Measurements from ENCODE around the gene IFT88. TPM values are rescaled to one million over a fixed set of nuclear protein-coding genes. Genes with fewer than 3 reads are reported as not detected.
A peak's percentile ranks its signal among the peaks of the same experiment; 100 is the strongest.

IFT88 gene
- total and polyA plus RNA-seq, 9 of the 15 experiments (the other 6 are each of a cell fraction or from before 2014, with no cell fraction given), result 8.3 to 13.5 (median 10.0) TPM

GRCh38 chr13:20566898-20567874 lies at the start of gene IFT88 (continued):
- TF ChIP-seq SRSF7 (optimal IDR thresholded peaks at IDR 0.05; ENCODE audit: low read depth, low read length) (no peak), ZBTB9 (CRISPR knock-in tag; IDR thresholded peaks at IDR 0.05) (no peak), RAD21 (CRISPR knock-in tag; conservative IDR thresholded peaks at IDR 0.05 in 1 of 2, IDR thresholded peaks at IDR 0.05 in 1 of 2) (no peak), ZNF592 (IDR thresholded peaks at IDR 0.05) (0 out of 2 replicates have a peak, but pooled peaks have one; percentile 5), ETS1 (conservative IDR thresholded peaks at IDR 0.05; ENCODE audit: control insufficient read depth, low read depth, low read length) (peak; percentile 22; the same call in 1 of the 2 replicates), POLR2B (IDR thresholded peaks at IDR 0.05; ENCODE audit: low read depth, partially characterized antibody) (peak; percentile 31), TCF3 (CRISPR knock-in tag; IDR thresholded peaks at IDR 0.05) (no peak), RBFOX2 (IDR thresholded peaks at IDR 0.05; ENCODE audit: low read depth, low read length) (peak; percentile 84), SIN3A (IDR thresholded peaks at IDR 0.05; ENCODE audit: borderline replicate concordance in 2 of 2, control insufficient read depth in 1 of 2, low read depth in 2 of 2, low read length in 2 of 2) (peak in 1 of 2 experiments; percentile 76; a peak in 2 of 4 replicates), ZNF511 (CRISPR knock-in tag; IDR thresholded peaks at IDR 0.05) (no peak), ARID3B (CRISPR knock-in tag; IDR thresholded peaks at IDR 0.05; ENCODE audit: borderline replicate concordance) (no peak), POLR2H (tag; IDR thresholded peaks at IDR 0.05; ENCODE audit: low read depth) (0 out of 2 replicates have a peak, but pooled peaks have one; percentile 47), HMGN3 (IDR thresholded peaks at IDR 0.05; ENCODE audit: borderline replicate concordance, extremely low read depth, insufficient read length, low read depth, low read length) (peak; percentile 48), MAZ (CRISPR knock-in tag; conservative IDR thresholded peaks at IDR 0.05 in 1 of 2, IDR thresholded peaks at IDR 0.05 in 1 of 2) (peak; percentile 72; a peak in 3 of 4 replicates)

All from K562 (cell line).